ENCODE measurements around the gene NAV2.

DNA sequence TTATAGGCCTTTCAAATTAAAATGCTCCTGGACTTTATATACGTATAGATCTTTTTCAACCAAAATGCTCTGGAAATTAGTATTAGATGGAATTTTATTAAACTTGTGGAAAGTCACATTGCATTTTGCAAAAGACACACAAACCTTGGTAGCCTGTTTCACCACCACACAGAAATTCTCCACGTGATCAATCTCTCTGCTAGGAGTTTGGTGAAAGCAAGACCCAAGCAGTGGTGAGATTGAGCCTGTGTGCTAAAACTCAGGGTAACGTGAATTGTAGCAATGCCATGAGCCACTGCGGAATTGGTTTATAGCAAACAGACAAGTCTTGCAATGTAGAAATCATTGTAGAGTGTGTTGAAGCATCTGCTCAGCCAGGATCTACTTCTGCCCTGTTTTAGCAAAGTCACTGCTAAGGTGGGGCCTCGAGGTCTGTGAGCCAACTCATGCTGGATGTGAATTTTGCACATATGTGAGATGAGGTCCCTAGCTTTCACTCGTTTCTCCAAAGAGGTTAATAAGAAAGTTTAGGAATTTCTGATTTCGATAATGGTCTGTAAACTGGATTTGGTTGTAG, 262.9 kb downstream of the NAV2 start:
- TF ChIP-seq, protein P1, sequence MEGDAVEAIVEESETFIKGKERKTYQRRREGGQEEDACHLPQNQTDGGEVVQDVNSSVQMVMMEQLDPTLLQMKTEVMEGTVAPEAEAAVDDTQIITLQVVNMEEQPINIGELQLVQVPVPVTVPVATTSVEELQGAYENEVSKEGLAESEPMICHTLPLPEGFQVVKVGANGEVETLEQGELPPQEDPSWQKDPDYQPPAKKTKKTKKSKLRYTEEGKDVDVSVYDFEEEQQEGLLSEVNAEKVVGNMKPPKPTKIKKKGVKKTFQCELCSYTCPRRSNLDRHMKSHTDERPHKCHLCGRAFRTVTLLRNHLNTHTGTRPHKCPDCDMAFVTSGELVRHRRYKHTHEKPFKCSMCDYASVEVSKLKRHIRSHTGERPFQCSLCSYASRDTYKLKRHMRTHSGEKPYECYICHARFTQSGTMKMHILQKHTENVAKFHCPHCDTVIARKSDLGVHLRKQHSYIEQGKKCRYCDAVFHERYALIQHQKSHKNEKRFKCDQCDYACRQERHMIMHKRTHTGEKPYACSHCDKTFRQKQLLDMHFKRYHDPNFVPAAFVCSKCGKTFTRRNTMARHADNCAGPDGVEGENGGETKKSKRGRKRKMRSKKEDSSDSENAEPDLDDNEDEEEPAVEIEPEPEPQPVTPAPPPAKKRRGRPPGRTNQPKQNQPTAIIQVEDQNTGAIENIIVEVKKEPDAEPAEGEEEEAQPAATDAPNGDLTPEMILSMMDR (IDR thresholded peaks at IDR 0.05; ENCODE audit: borderline replicate concordance, extremely low read depth, low read length, poor library complexity, severe bottlenecking): no peak
- TF ChIP-seq EZH2 (IDR thresholded peaks at IDR 0.05; ENCODE audit: borderline replicate concordance, low read depth, low read length, severe bottlenecking): no peak

Measured in DND-41 (cell line).